SK-N-SH treated with all-trans-retinoic acid at 6 μM for 48 hours (cell line): Measurements from ENCODE around the gene PLA2G4F.

Source experiments
- ATAC-seq: fragments of 200-7000 bp; cut with Tn5 transposase; 3 replicates; pipeline ENCODE4 v1.9.1; 2020; ENCODE audit warnings: mild to moderate bottlenecking, moderate library complexity
- ARNTL ChIP-seq: fragments of 450-650 bp; formaldehyde crosslinking; IDR thresholded peaks from 2 replicates; pipeline ENCODE4 v1.5.0; 2020; ENCODE audit warnings: low read depth, mild to moderate bottlenecking, moderate library complexity, borderline replicate concordance
- BACH2 ChIP-seq: fragments of 250-450 bp; sonication (Bioruptor Pico); IDR thresholded peaks from 2 replicates; pipeline ENCODE4 v1.9.0; 2021; ENCODE audit warnings: mild to moderate bottlenecking, borderline replicate concordance
- CREB5 ChIP-seq: fragments of 250-450 bp; sonication (Bioruptor Pico); IDR thresholded peaks from 2 replicates; pipeline ENCODE4 v1.5.1; 2020; ENCODE audit warnings: low read depth, mild to moderate bottlenecking, moderate library complexity
- CSDC2 ChIP-seq: fragments of 250-450 bp; sonication (Bioruptor Pico); IDR thresholded peaks from 2 replicates; pipeline ENCODE4 v1.5.0; 2020; ENCODE audit warnings: mild to moderate bottlenecking, moderate library complexity
- CSRNP3 ChIP-seq: fragments of 250-450 bp; sonication (Bioruptor Pico); IDR thresholded peaks from 2 replicates; pipeline ENCODE4 v1.5.1; 2021; ENCODE audit warnings: mild to moderate bottlenecking, moderate library complexity
- GLIS3 ChIP-seq: fragments of 250-450 bp; sonication (Bioruptor Pico); IDR thresholded peaks from 2 replicates; pipeline ENCODE4 v1.5.0; 2020; ENCODE audit warnings: mild to moderate bottlenecking, moderate library complexity
- ISL1 ChIP-seq: fragments of 250-450 bp; sonication (Bioruptor Pico); IDR thresholded peaks from 2 replicates; pipeline ENCODE4 v2.1.2; 2022; ENCODE audit warnings: mild to moderate bottlenecking, moderate library complexity
- OSR1 ChIP-seq: fragments of 250-450 bp; sonication (Bioruptor Pico); IDR thresholded peaks from 2 replicates; pipeline ENCODE4 v1.8.0; 2022; ENCODE audit warnings: moderate library complexity, mild to moderate bottlenecking, inconsistent platforms
- PATZ1 ChIP-seq: fragments of 250-450 bp; sonication (Bioruptor Pico); IDR thresholded peaks from 2 replicates; pipeline ENCODE4 v1.8.0; 2020; ENCODE audit warnings: mild to moderate bottlenecking, moderate library complexity, borderline replicate concordance
- PPARA ChIP-seq: fragments of 250-450 bp; sonication (Bioruptor Pico); IDR thresholded peaks from 2 replicates; pipeline ENCODE4 v1.5.0; 2020; ENCODE audit warnings: mild to moderate bottlenecking, borderline replicate concordance
- RARB ChIP-seq: fragments of 250-450 bp; sonication (Bioruptor Pico); IDR thresholded peaks from 2 replicates; pipeline ENCODE4 v1.8.0; 2021; ENCODE audit warnings: mild to moderate bottlenecking, moderate library complexity
- TCF4 ChIP-seq: fragments of 250-450 bp; sonication (Bioruptor Pico); IDR thresholded peaks from 2 replicates; pipeline ENCODE4 v1.8.0; 2021; ENCODE audit warnings: mild to moderate bottlenecking, moderate library complexity, borderline replicate concordance
- TOX ChIP-seq: fragments of 250-450 bp; sonication (Bioruptor Pico); IDR thresholded peaks from 2 replicates; pipeline ENCODE4 v1.8.0; 2021; ENCODE audit warnings: mild to moderate bottlenecking, moderate library complexity, borderline replicate concordance
- TSHZ2 ChIP-seq: fragments of 250-450 bp; sonication (Bioruptor Pico); IDR thresholded peaks from 2 replicates; pipeline ENCODE4 v1.5.0; 2020; ENCODE audit warnings: mild to moderate bottlenecking, moderate library complexity
- ZC3H10 ChIP-seq: fragments of 250-450 bp; sonication (Bioruptor Pico); IDR thresholded peaks from 2 replicates; pipeline ENCODE4 v1.5.1; 2021; ENCODE audit warnings: mild to moderate bottlenecking, moderate library complexity
- ZFP3 ChIP-seq: fragments of 250-450 bp; sonication (Bioruptor Pico); IDR thresholded peaks from 2 replicates; pipeline ENCODE4 v1.5.0; 2020; ENCODE audit warnings: mild to moderate bottlenecking, moderate library complexity
- ZFP30 ChIP-seq: fragments of 450-650 bp; formaldehyde crosslinking; IDR thresholded peaks from 2 replicates; pipeline ENCODE4 v1.5.0; 2022; ENCODE audit warnings: mild to moderate bottlenecking, moderate library complexity
- ZNF565 ChIP-seq: fragments of 450-650 bp; formaldehyde crosslinking; conservative IDR thresholded peaks from 2 replicates; pipeline ENCODE4 v1.5.0; 2020; ENCODE audit warnings: low read depth, mild to moderate bottlenecking, moderate library complexity
- ZNF70 ChIP-seq: fragments of 450-650 bp; formaldehyde crosslinking; IDR thresholded peaks from 2 replicates; pipeline ENCODE4 v1.5.0; 2020; ENCODE audit warnings: mild to moderate bottlenecking, moderate library complexity
- ZNF8 ChIP-seq: fragments of 450-650 bp; formaldehyde crosslinking; IDR thresholded peaks from 2 replicates; pipeline ENCODE4 v1.5.0; 2020; ENCODE audit warnings: mild to moderate bottlenecking, moderate library complexity

Gene PLA2G4F

GRCh38 chr15:42184736-42185135 lies 28.3 kb upstream of the PLA2G4F start:
- TF ChIP-seq ZC3H10 (CRISPR knock-in tag), result no peak
- no peak for TF ChIP-seq RARB (CRISPR knock-in tag)
- TF ChIP-seq ZNF565 (CRISPR knock-in tag), result no peak
- TF ChIP-seq ZFP3 (CRISPR knock-in tag), result no peak
- no peak for TF ChIP-seq OSR1 (CRISPR knock-in tag)
- no peak for TF ChIP-seq PPARA
- TF ChIP-seq ZFP30 (CRISPR knock-in tag), result no peak
- TF ChIP-seq TSHZ2 (CRISPR knock-in tag), result no peak
- no peak for TF ChIP-seq TCF4 (CRISPR knock-in tag)
- no peak for TF ChIP-seq CSDC2 (CRISPR knock-in tag)
- no peak for ATAC-seq

GRCh38 chr15:42184296-42184695 lies 27.9 kb upstream of the PLA2G4F start:
- TF ChIP-seq TCF4 (CRISPR knock-in tag), result no peak
- no peak for TF ChIP-seq CSRNP3 (CRISPR knock-in tag)
- no peak for TF ChIP-seq ISL1 (CRISPR knock-in tag)
- TF ChIP-seq PATZ1 (CRISPR knock-in tag), result no peak
- TF ChIP-seq ZFP3 (CRISPR knock-in tag), result no peak
- no peak for TF ChIP-seq CREB5 (CRISPR knock-in tag)
- no peak for TF ChIP-seq GLIS3 (CRISPR knock-in tag)
- no peak for ATAC-seq

- ATAC-seq, result no peak
- TF ChIP-seq ZNF70, result no peak
- no peak for TF ChIP-seq ARNTL (CRISPR knock-in tag)
- TF ChIP-seq TSHZ2 (CRISPR knock-in tag), result no peak
- no peak for TF ChIP-seq ZFP3 (CRISPR knock-in tag)
- TF ChIP-seq PATZ1 (CRISPR knock-in tag), result no peak
- no peak for TF ChIP-seq RARB (CRISPR knock-in tag)
- TF ChIP-seq CREB5 (CRISPR knock-in tag), result no peak
- TF ChIP-seq ZC3H10 (CRISPR knock-in tag), result no peak
- no peak for TF ChIP-seq CSRNP3 (CRISPR knock-in tag)
- TF ChIP-seq ISL1 (CRISPR knock-in tag), result no peak
- no peak for TF ChIP-seq TOX (CRISPR knock-in tag)
- no peak for TF ChIP-seq ZNF8 (CRISPR knock-in tag)
- TF ChIP-seq BACH2, result no peak
- no peak for TF ChIP-seq ZFP30 (CRISPR knock-in tag)
Measured at GRCh38 chr15:42182961-42183360, 26.5 kb upstream of the PLA2G4F start.
